Motor neuron (in vitro differentiated cells): ENCODE data around the gene PAPPA2. TPM values are rescaled to one million over a fixed set of nuclear protein-coding genes. Genes with fewer than 3 reads are reported as not detected.

Experiments
- ATAC-seq, 8 experiments: fragments of 200-7000 bp; cut with Tn5 transposase; replicated peaks in 6 of 8; 2 replicates each; pipeline ENCODE4 v1.8.0; 2021; ENCODE audit warnings: mild to moderate bottlenecking in 8 of 8, moderate library complexity in 8 of 8
- H3K27ac ChIP-seq, 2 donors: fragments of 250-450 bp; sonication (Bioruptor Pico); 2 replicates each; pipeline ENCODE4 v1.9.0; 2021; ENCODE audit warnings: antibody characterized with exemption in 2 of 2, mild to moderate bottlenecking in 2 of 2, moderate library complexity in 1 of 2
- H3K4me1 ChIP-seq, 2 donors: fragments of 250-450 bp; sonication (Bioruptor Pico); replicated peaks in 1 of 2; 2 replicates each; pipeline ENCODE4 v1.6.1; 2021; ENCODE audit warnings: antibody characterized with exemption in 2 of 2, mild to moderate bottlenecking in 2 of 2, moderate library complexity in 1 of 2
- H3K4me3 ChIP-seq, 5 donors: fragments of 250-450 bp; sonication (Bioruptor Pico); 2 replicates each; pipeline ENCODE4 v1.9.0; 2021; ENCODE audit warnings: antibody characterized with exemption in 5 of 5, mild to moderate bottlenecking in 5 of 5, moderate library complexity in 4 of 5
- WGBS, 10 experiments: fragments of 450-650 bp; shearing (Covaris generic); methylation state at CpG; one replicate each; pipeline ENCODE4 v1.0.0; 2022; 5-methylcytosine and 5-hydroxymethylcytosine counted together
- in situ Hi-C, 9 experiments: fragments of 400-800 bp; cut with MboI; loops; one replicate each; pipeline ENCODE4 v1.15.0; 2021; ENCODE audit warnings: low sequenced_read_pairs in 9 of 9, low pct_unique_long_range_greater_than_20kb in 2 of 9; ENCODE audit not compliant: unreplicated experiment in 9 of 9
- total RNA-seq, 8 experiments: library from RNA; unstranded; fragments of 300-600 nt; gene quantifications; 2 replicates each; pipeline versions ENCODE4 v1.2.3 to v1.2.4, GENCODE V29; 2022

Gene PAPPA2
- total RNA-seq, 8 experiments from 2014 or later = 1.8 to 82.0 (median 7.1) TPM

DNA sequence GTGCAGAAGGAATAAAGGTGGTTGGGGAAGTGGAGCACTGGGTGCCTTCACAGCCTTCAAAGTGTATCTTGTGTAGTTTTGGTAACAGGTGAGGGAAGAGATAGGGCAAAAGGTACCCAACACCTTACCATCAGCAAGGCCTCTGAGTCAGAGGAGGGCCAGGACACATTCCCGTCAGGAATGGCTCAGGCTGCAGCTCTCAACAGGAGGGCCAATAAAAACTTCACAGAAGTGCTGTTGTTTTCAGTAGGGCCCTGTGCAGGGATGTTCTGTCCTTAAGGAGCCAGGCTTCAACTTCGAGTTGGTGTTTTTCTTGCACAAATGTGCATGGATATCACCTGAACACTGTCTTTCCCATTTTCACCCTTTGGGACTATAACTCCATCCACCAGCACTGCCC is 368.2 kb downstream of the PAPPA2 start:
- WGBS, 10 experiments = 0 to 100% (median 75%) methylated on average over 1 to 2 of the region's 2 CpGs; no CpG with 5 or more reads in 2 of the 10 experiments
- H3K4me3 ChIP-seq = no peak overlapping the region
- no peaks in the 10 kb centered on the region for H3K4me1 ChIP-seq
- in situ Hi-C loops = loop anchor here in 5 of 9 experiments (25.0 kb wide), 4 partner anchors 269 to 1794 kb away; no protein-coding TSS in a partner anchor
- H3K27ac ChIP-seq = no peak overlapping the region
- no peak for ATAC-seq

DNA sequence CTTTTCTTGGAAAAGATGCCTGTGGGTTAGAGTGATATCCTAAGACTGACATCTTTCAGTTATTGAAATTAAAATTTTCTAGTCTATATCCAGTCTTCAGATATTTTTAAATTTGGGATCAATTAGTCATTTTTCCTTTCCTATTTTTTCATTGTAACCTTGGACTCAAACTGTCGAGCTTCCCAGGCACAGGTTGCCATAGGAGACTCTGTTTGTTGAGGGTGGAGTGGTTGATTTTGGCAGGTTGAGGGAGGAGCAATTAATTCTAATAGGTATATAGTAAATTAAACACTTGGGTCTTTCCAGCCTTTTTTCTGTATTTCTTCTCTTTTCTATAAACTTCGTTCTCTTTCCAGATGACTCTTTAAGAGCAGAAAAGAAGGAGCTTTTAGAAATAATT is 374.7 kb downstream of the PAPPA2 start:
- Histone ChIP-seq H3K27ac (no peak overlapping the region), H3K4me3 (no peak overlapping the region), H3K4me1 (peaks cover 0 to 14% of the 10 kb centered on the region in 2 donors)
- no peak for ATAC-seq
- 13 to 95% (median 76%) methylated on average over 1 to 2 of the region's 2 CpGs for WGBS, 10 experiments
- in situ Hi-C loops = loop anchor here in 5 of 9 experiments (25.0 kb wide), 4 partner anchors 275 to 1800 kb away; no protein-coding TSS in a partner anchor

DNA sequence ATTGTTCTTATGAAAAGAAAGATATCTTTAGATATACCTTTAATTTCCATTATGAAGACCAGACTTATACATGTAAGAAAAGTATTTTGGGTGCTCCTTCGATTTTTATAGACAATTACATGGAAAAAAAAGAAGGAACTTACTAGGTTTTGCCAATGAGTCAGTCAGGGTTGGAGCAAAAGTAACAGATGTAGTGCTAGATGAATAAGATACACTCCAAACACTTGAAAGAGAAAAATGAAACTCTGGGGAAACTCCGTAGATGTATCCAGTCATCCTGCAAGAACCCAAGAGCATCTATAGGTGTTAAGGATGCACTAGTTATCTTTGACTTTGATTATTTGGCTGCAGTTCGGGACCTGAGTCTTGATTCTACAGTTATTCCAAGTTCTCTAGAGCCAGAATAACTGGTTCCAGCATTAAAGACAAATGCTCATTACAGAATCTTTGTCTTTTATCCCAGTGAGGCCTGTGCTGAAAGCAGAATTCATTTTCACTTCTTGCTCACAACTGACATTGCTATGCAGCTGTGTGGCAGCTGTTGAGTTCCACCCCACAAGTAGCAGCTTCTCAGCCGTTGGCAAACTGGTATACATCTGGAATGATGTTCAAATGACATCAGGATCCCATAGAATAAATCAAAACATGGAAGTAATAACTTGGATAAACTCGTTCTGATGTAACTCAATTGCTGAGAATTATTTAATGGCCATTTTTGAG is 375.5 kb downstream of the PAPPA2 start:
- peaks cover 0 to 14% of the 10 kb centered on the region in 2 donors for H3K4me1 ChIP-seq
- in situ Hi-C loops = loop anchor here in 5 of 9 experiments (25.0 kb wide), 4 partner anchors 276 to 1801 kb away; no protein-coding TSS in a partner anchor
- no peak overlapping the region for H3K4me3 ChIP-seq
- WGBS, 10 experiments = 0 to 82% (median 40%) methylated on average over 1 to 5 of the region's 5 CpGs
- H3K27ac ChIP-seq = no peak overlapping the region
- no peak for ATAC-seq

DNA sequence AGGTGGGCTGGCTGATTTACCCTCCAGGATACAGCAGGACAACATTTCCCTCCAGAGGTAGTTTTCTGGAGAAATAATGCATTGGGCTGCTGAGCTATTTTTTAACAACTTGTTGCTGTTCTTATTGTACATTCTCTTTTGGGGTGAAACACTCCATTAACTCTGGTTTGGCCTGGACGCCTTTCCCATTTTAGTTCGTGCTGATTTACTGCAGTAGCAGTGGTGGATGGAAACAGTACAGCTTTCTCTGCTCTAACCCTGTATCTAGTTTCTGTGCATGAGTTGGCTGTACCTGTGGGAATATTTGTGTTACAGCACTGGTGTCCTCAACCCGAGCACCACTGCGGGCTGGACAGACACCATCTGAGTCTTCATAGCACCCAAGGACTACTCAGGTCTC is 376.2 kb downstream of the PAPPA2 start:
- in situ Hi-C loops = loop anchor here in 5 of 9 experiments (25.0 kb wide), 4 partner anchors 277 to 1802 kb away; no protein-coding TSS in a partner anchor
- ATAC-seq = no peak
- H3K27ac ChIP-seq = no peak overlapping the region
- H3K4me3 ChIP-seq = no peak overlapping the region
- peaks cover 0 to 14% of the 10 kb centered on the region in 2 donors for H3K4me1 ChIP-seq
- WGBS, 10 experiments = 57 to 100% (median 86%) methylated on average over 1 to 4 of the region's 4 CpGs; no CpG with 5 or more reads in 4 of the 10 experiments

DNA sequence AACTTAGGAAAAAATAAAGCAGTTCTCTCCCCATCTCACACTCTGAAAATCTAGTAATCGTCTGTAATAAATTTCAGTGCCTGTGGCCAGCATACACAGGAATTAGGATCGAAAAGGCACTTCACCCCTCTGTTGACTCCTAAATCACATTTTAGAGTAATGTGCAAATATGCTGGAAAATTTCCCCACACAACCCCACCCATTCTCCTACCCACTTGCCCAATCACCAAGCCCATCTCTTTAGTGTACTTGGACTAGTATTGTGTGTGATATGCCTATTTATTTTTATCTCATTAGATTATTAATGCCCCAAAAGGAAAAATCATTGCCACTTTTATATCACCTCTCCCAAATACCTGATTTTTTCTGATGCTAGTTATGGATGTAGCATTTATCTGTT is 378.3 kb downstream of the PAPPA2 start:
- peak in 2 of 8 experiments; percentile 53 for ATAC-seq
- H3K4me3 ChIP-seq = no peak overlapping the region
- WGBS, 10 experiments = 14 to 85% (median 51%) methylated on average over 1 to 2 of the region's 2 CpGs; no CpG with 5 or more reads in 6 of the 10 experiments
- peaks cover 0 to 14% of the 10 kb centered on the region in 2 donors for H3K4me1 ChIP-seq
- no peak overlapping the region for H3K27ac ChIP-seq
- in situ Hi-C loops = loop anchor here in 5 of 9 experiments (10.0 to 25.0 kb wide), 5 partner anchors 276 to 1804 kb away; no protein-coding TSS in a partner anchor

DNA sequence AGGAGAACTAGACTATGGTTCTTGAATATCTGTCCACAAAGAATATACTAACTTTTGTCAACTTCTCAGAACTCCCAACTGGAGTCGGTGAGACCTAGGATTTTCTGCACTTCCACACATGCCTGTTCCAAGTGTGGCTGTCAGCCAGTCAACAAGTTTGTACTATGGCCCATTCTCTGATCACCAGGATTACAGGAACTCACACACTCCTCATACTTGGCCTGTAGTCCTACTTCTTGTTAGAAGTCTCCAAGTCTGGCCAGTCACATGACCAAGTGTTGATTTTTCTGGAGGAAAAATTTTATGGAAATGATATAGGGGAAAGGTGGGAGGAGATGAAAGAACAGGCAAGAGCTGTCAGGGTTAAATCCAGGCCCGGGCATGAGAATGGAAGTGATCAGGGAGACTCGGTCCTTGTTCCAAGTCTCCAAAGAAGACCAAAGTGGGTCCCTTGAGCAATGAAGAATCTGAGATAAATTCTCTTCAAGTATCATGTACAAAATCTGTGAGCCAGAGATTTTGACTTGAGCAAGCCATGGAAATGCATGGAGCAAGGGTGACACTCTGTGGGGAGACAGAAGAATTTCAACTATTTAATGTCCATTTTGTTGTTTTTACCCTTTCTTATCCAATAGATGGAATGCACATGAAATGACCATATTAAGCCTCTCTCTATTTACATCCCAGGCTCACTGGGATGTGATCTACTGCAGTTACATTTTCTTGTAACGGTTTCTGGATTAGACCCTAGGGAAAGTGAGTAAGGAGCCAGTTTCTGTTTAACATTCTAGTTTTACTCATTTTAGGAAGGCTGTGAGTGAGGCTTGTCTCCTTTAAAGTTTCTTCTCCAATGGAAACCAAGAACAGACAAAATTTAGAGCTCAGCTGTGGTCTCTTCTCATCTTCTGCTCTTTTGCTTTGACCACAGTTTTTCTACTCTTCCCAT is 380.6 kb downstream of the PAPPA2 start:
- H3K4me1 ChIP-seq = peaks cover 0 to 14% of the 10 kb centered on the region in 2 donors
- H3K4me3 ChIP-seq = no peak overlapping the region
- WGBS, 10 experiments = 4 to 61% (median 48%) methylated on average over 1 to 4 of the region's 4 CpGs; no CpG with 5 or more reads in 1 of the 10 experiments
- in situ Hi-C loops = loop anchor here in 5 of 9 experiments (10.0 to 25.0 kb wide), 5 partner anchors 279 to 1806 kb away; no protein-coding TSS in a partner anchor
- H3K27ac ChIP-seq = no peak overlapping the region
- ATAC-seq = peak in 7 of 8 experiments; percentile 37 to 93 (median 58)

DNA sequence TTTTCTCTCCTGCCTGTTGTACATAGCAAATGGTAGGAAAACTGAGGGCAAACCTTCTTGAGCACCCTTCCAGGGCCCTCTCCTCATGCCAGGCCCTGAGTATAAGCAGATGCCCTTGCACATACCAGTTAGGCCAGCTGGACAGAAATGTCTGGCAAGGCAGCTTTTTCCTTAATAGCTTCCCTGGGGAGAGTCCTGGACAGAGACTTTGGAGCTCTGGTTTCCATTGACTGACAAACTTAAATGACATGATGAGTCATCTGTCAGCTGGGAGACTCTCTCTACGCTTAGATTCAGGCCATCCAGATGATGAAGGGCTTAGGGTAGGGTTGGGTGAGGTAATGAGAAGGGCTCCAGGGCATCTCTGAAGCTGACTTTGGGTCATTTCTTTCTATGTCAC is 384.1 kb downstream of the PAPPA2 start:
- in situ Hi-C loops = loop anchor here in 5 of 9 experiments (10.0 to 25.0 kb wide), 5 partner anchors 282 to 1810 kb away; no protein-coding TSS in a partner anchor
- 14 to 71% (median 50%) methylated on average over 1 of the region's 1 CpG; no CpG with 5 or more reads in 3 of the 10 experiments for WGBS, 10 experiments
- peak in 6 of 8 experiments; percentile 25 to 67 (median 32) for ATAC-seq
- Histone ChIP-seq H3K4me3 (no peak overlapping the region), H3K4me1 (peaks cover 0 to 5% of the 10 kb centered on the region in 2 donors), H3K27ac (no peak overlapping the region)

DNA sequence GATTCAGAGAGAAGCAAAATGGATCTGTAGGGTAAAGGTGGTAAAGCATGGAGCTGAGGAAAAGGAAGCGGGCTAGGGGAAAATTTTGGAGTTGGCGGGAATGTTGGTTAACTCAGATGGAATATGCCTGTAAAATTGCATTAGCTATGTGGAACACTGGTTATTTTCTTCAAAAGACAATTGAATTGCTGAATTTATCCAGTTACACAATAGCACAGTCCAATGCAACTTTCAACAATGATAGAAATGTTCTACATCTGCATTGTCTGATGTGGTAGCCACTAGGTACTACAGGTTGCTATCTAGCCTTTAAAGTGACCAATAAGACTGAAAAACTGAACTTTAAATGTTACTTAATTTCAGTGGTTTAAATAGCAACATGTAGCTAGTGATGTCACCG is 386.3 kb downstream of the PAPPA2 start:
- ATAC-seq = no peak
- H3K4me1 ChIP-seq = no peaks in the 10 kb centered on the region
- in situ Hi-C loops = loop anchor here in 5 of 9 experiments (10.0 to 25.0 kb wide), 5 partner anchors 284 to 1812 kb away; no protein-coding TSS in a partner anchor
- WGBS, 10 experiments = 8 to 100% (median 76%) methylated on average over 1 to 3 of the region's 3 CpGs; no CpG with 5 or more reads in 1 of the 10 experiments
- no peak overlapping the region for H3K4me3 ChIP-seq
- no peak overlapping the region for H3K27ac ChIP-seq

DNA sequence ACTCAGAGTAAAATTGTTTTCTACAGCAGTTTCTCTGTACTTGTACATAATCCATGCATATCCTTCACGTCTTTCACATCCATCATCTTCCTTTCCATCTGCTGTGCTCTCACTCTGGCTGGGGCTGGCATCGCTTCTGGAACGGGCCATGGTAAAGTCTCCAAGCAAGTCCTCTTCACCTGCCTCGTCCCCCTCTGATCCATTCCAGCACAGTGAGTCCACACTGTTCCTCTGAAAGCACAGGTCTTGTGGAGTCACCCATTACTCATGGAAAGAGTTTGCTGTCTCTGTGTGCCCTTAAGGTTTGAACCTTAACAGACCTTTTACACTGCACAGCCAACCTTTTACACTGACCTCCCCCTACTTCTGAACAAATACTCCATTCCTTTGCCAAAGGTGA is 387.9 kb downstream of the PAPPA2 start:
- Histone ChIP-seq H3K4me1 (no peaks in the 10 kb centered on the region), H3K4me3 (no peak overlapping the region), H3K27ac (no peak overlapping the region)
- in situ Hi-C loops = loop anchor here in 5 of 9 experiments (25.0 kb wide), 4 partner anchors 289 to 1814 kb away; no protein-coding TSS in a partner anchor
- no peak for ATAC-seq
- WGBS, 10 experiments = 50 to 89% (median 63%) methylated on average over 1 to 4 of the region's 4 CpGs; no CpG with 5 or more reads in 3 of the 10 experiments

DNA sequence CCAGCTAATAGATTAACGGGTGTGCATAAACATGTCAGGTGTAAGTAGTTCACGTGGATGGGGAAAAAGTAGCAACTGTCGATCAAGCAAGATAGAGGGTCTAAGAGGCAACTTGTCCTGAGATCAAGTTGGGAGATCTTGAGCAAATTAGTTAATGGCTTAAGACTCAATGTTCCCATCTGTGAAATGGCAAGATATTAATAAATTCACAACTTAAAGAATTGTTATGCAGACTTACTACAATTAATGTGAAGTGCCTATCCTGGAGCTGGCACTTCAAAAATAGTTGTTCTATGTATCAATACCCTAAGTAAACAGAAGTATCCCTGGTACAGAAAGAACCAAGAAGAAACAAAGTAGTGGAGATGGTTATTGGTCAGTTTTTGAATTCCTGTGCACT is 389.1 kb downstream of the PAPPA2 start:
- no peaks in the 10 kb centered on the region for H3K4me1 ChIP-seq
- in situ Hi-C loops = loop anchor here in 5 of 9 experiments (25.0 kb wide), 4 partner anchors 290 to 1815 kb away; no protein-coding TSS in a partner anchor
- no peak overlapping the region for H3K27ac ChIP-seq
- no peak for ATAC-seq
- 33 to 97% (median 91%) methylated on average over 2 to 3 of the region's 3 CpGs; no CpG with 5 or more reads in 2 of the 10 experiments for WGBS, 10 experiments
- H3K4me3 ChIP-seq = no peak overlapping the region

DNA sequence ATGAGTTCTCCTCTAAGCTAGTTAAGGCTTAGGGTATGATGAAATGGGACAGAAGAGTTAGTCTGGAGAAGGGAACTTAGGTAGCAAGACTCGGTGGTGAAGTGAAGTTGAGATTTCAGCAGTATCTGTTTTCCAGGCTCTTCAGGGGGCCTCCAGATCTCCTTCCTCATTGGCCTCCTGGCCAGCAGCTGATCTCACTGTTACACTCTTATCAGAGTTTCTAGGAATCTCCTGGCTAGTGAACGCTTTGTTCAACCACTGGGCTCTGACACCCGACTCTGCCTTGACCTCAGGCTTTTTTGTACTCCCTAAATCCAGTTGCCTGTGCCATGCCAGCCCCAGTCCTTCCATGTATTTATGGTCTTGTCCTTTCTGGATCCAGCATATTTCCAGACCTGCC is 390.5 kb downstream of the PAPPA2 start:
- H3K4me3 ChIP-seq = no peak overlapping the region
- H3K27ac ChIP-seq = no peak overlapping the region
- in situ Hi-C loops = loop anchor here in 5 of 9 experiments (25.0 kb wide), 4 partner anchors 291 to 1816 kb away; no protein-coding TSS in a partner anchor
- H3K4me1 ChIP-seq = peaks cover 0 to 4% of the 10 kb centered on the region in 2 donors
- 38 to 94% (median 78%) methylated on average over 1 to 3 of the region's 3 CpGs; no CpG with 5 or more reads in 2 of the 10 experiments for WGBS, 10 experiments
- ATAC-seq = no peak

DNA sequence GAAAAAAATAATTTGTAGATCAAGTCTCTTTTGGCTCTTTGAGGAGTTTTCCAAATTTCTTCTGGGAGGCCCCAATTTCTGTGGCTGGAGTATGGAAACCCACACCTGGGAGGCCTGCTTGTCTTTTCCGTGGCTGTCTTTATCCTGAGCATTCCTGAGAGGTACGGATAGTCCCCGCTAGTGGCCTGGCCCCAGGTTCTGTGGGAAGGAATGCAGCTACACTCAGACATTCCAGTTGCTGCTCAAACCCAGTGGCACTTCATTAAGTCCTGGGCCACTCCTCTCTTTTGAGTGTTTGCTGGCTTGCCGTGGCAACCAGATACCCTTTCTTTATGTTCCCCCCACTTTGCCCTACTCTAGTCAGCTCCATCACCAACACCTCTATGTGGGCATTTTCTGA is 391.1 kb downstream of the PAPPA2 start:
- in situ Hi-C loops = loop anchor here in 5 of 9 experiments (25.0 kb wide), 4 partner anchors 292 to 1817 kb away; no protein-coding TSS in a partner anchor
- no peak overlapping the region for H3K27ac ChIP-seq
- peak in 1 of 8 experiments; percentile 32 for ATAC-seq
- peaks cover 0 to 8% of the 10 kb centered on the region in 2 donors for H3K4me1 ChIP-seq
- 78 to 94% (median 88%) methylated on average over 1 to 4 of the region's 4 CpGs; no CpG with 5 or more reads in 4 of the 10 experiments for WGBS, 10 experiments
- H3K4me3 ChIP-seq = no peak overlapping the region
